Testis (tissue), 2 donors: ENCODE results near the gene MPP4.

Experiments used
- CTCF ChIP-seq, 3 experiments: fragments of 450-650 bp in 2 of 3; fragments of 200-600 bp in 1 of 3; sonication (generic) in 1 of 3; IDR thresholded peaks; one replicate each; pipeline ENCODE4 v1.5.1; 2016 to 2019; ENCODE audit warnings: antibody characterized with exemption in 3 of 3, mild to moderate bottlenecking in 2 of 3, moderate library complexity in 1 of 3
- POLR2A ChIP-seq: fragments of 450-650 bp; IDR thresholded peaks from one replicate; pipeline ENCODE4 v1.6.1; 2017; ENCODE audit warnings: antibody characterized with exemption, mild to moderate bottlenecking, moderate library complexity

- no peak for TF ChIP-seq CTCF (IDR thresholded peaks at IDR 0.05)
- TF ChIP-seq POLR2A = no peak
Observed at GRCh38 chr2:201643216-201643890, 55.1 kb downstream of the MPP4 start, which contains the start of gene TMEM237.
